ENCODE results near the gene MYO7A.

The MYO7A gene

DNA sequence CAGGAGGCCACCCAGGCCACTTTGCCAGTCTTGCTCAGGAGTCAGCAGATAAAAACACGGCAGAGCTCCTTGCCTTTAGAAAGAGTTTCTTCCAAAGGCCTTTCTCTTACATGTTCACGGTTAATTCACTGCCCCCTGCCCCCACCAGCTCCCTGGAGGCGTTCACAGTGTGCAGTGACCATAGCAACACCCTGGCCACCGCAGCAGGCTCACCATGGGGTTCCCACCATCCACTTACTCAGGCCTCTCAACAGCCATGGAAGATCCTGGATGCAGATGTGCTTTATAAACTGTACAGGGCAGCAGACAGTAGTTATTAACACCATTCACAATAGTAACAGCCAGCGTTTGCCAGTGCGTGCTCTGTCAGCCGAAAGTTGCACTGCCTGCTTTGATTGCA, 10.6 kb upstream of the MYO7A start:
- DNase-seq: no peak
- Histone ChIP-seq H3K4me3 (ENCODE audit: low read depth, low read length) (no peak overlapping the region), H3K36me3 (no peaks in the 10 kb centered on the region), H3K9me3 (ENCODE audit: severe bottlenecking) (no peaks in the 10 kb centered on the region), H3K27ac (no peak overlapping the region), H3K27me3 (ENCODE audit: insufficient read depth, low read depth, severe bottlenecking) (no peaks in the 10 kb centered on the region)
- TF ChIP-seq, protein P1, sequence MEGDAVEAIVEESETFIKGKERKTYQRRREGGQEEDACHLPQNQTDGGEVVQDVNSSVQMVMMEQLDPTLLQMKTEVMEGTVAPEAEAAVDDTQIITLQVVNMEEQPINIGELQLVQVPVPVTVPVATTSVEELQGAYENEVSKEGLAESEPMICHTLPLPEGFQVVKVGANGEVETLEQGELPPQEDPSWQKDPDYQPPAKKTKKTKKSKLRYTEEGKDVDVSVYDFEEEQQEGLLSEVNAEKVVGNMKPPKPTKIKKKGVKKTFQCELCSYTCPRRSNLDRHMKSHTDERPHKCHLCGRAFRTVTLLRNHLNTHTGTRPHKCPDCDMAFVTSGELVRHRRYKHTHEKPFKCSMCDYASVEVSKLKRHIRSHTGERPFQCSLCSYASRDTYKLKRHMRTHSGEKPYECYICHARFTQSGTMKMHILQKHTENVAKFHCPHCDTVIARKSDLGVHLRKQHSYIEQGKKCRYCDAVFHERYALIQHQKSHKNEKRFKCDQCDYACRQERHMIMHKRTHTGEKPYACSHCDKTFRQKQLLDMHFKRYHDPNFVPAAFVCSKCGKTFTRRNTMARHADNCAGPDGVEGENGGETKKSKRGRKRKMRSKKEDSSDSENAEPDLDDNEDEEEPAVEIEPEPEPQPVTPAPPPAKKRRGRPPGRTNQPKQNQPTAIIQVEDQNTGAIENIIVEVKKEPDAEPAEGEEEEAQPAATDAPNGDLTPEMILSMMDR (IDR thresholded peaks at IDR 0.05; ENCODE audit: low read depth, low read length): no peak

DNA sequence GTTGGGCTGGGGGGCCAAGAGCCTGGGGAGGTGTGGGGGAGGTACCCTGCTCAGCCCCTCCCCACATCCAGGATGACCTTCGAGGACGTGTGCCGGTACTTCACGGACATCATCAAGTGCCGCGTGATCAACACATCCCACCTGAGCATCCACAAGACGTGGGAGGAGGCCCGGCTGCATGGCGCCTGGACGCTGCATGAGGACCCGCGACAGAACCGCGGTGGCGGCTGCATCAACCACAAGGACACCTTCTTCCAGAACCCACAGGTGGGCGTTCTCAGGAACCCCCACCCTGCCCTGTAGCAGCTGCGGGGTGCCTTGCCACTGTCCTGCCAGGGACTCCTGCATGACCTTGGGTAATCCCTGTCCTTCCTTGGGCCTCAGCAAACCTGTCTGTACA, 10.0 kb upstream of the MYO7A start:
- DNase-seq: no peak
- TF ChIP-seq, protein P1 (IDR thresholded peaks at IDR 0.05; ENCODE audit: low read depth, low read length): no peak
- Histone ChIP-seq H3K36me3 (no peaks in the 10 kb centered on the region), H3K9me3 (ENCODE audit: severe bottlenecking) (no peaks in the 10 kb centered on the region), H3K27me3 (ENCODE audit: insufficient read depth, low read depth, severe bottlenecking) (no peaks in the 10 kb centered on the region), H3K27ac (no peak overlapping the region), H3K4me3 (ENCODE audit: low read depth, low read length) (no peak overlapping the region)

DNA sequence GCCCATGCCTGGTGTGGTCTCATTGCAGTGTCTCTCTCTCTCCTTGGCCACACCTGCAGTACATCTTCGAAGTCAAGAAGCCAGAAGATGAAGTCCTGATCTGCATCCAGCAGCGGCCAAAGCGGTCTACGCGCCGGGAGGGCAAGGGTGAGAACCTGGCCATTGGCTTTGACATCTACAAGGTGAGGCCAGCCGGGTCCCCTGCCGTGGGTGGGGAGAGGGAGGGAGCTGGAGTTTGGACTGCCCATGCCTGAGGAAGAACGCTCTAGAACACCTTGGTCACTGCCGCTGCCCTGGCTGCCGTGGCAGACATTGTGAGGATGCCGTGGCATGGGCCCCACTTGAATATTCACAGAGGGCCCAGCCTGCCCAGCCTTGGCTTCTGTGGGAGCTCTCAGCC, 9.1 kb upstream of the MYO7A start:
- H3K27me3 ChIP-seq (ENCODE audit: insufficient read depth, low read depth, severe bottlenecking): no peaks in the 10 kb centered on the region
- no peak overlapping the region for H3K4me3 ChIP-seq (ENCODE audit: low read depth, low read length)
- no peak overlapping the region for H3K27ac ChIP-seq
- DNase-seq: no peak
- no peaks in the 10 kb centered on the region for H3K36me3 ChIP-seq
- TF ChIP-seq, protein P1 (IDR thresholded peaks at IDR 0.05; ENCODE audit: low read depth, low read length): no peak
- no peaks in the 10 kb centered on the region for H3K9me3 ChIP-seq (ENCODE audit: severe bottlenecking)

DNA sequence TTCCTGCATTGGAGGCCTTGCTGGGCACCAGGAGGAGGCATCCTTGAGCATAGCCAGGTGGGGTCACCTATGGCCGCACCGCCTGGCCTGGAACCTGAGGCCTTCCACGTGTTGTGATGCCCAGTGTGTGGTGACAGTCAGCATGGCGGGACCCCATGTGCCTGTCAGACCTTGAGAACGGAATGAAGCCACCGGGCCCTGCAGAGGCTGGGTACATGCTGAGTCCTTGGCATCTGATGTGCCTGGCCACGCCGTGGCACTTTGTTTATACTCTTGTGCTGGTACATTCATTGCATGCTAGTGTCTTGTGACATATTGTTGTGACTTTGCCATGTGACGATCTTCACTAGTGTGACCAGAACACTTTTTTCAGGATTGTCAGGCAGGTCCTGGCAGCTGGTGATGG, 8.5 kb upstream of the MYO7A start:
- no peaks in the 10 kb centered on the region for H3K36me3 ChIP-seq
- H3K27ac ChIP-seq: no peak overlapping the region
- DNase-seq: no peak
- H3K27me3 ChIP-seq (ENCODE audit: insufficient read depth, low read depth, severe bottlenecking): no peaks in the 10 kb centered on the region
- no peaks in the 10 kb centered on the region for H3K9me3 ChIP-seq (ENCODE audit: severe bottlenecking)
- TF ChIP-seq, protein P1 (IDR thresholded peaks at IDR 0.05; ENCODE audit: low read depth, low read length): no peak
- no peak overlapping the region for H3K4me3 ChIP-seq (ENCODE audit: low read depth, low read length)

DNA sequence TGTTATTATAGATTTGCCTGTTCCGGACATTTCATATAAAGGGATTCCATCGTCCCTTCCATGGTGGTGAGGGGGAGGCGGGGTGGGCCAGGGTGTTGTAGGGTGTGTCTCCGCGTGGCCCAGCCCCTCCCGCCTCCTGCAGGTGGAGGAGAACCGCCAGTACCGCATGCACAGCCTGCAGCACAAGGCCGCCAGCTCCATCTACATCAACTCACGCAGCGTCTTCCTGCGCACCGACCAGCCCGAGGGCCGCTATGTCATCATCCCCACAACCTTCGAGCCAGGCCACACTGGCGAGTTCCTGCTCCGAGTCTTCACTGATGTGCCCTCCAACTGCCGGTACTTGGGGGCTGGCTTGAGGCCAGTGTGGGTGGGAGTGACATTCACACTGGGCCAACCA, 7.5 kb upstream of the MYO7A start:
- TF ChIP-seq, protein P1 (IDR thresholded peaks at IDR 0.05; ENCODE audit: low read depth, low read length): no peak
- H3K27ac ChIP-seq: no peak overlapping the region
- no peaks in the 10 kb centered on the region for H3K36me3 ChIP-seq
- no peaks in the 10 kb centered on the region for H3K9me3 ChIP-seq (ENCODE audit: severe bottlenecking)
- DNase-seq: no peak
- no peak overlapping the region for H3K4me3 ChIP-seq (ENCODE audit: low read depth, low read length)
- H3K27me3 ChIP-seq (ENCODE audit: insufficient read depth, low read depth, severe bottlenecking): no peaks in the 10 kb centered on the region

DNA sequence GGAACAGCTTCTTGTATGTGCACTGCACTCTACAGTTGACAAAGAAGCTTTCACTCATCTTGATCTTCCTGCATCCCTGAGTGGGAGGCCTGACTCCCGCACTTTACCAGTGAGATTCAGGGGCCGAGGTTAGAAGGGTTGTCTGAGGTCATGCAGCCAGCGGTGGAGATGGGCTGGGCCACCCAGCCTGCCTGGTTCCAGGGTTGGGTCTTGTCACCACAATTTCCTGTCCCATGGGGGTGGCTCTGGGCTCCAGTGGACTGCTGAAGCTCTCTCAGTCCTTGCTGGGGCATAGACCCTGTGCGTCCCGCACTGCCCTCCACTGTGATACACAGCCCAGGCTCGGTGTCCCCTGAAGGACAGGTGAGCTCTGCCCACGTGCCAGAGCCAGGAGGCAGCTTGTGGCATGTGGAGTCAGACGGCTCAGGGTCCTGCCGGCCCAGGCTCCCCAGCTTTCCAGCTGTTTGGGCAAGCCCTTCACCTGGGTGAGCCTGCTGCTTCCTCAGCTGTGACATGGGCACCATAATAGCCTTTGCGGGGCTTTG, 6.9 kb upstream of the MYO7A start:
- no peaks in the 10 kb centered on the region for H3K36me3 ChIP-seq
- H3K27ac ChIP-seq: no peak overlapping the region
- H3K9me3 ChIP-seq (ENCODE audit: severe bottlenecking): no peaks in the 10 kb centered on the region
- H3K4me3 ChIP-seq (ENCODE audit: low read depth, low read length): no peak overlapping the region
- TF ChIP-seq, protein P1 (IDR thresholded peaks at IDR 0.05; ENCODE audit: low read depth, low read length): no peak
- H3K27me3 ChIP-seq (ENCODE audit: insufficient read depth, low read depth, severe bottlenecking): no peaks in the 10 kb centered on the region
- DNase-seq: no peak

Measured in WERI-Rb-1 (cell line).